ENCODE measurements around the gene RPL35.

Gene RPL35

GRCh38 chr9:124894035-124894740 is 32.4 kb upstream of the RPL35 start:
- no peak overlapping the region for H3K27ac ChIP-seq
- TF ChIP-seq CTCF (conservative IDR thresholded peaks at IDR 0.05) (no peak), ZFX (IDR thresholded peaks at IDR 0.05) (no peak)

GRCh38 chr9:124890179-124890578 is 28.4 kb upstream of the RPL35 start:
- TF ChIP-seq ZFX (IDR thresholded peaks at IDR 0.05), result no peak
- no peak for TF ChIP-seq CTCF (conservative IDR thresholded peaks at IDR 0.05)
- no peak overlapping the region for H3K27ac ChIP-seq

- TF ChIP-seq ZFX (IDR thresholded peaks at IDR 0.05) (no peak), CTCF (conservative IDR thresholded peaks at IDR 0.05) (no peak)
- no peak overlapping the region for H3K27ac ChIP-seq
Measured at GRCh38 chr9:124889006-124889405, 27.2 kb upstream of the RPL35 start.

- H3K27ac ChIP-seq, result no peak overlapping the region
- TF ChIP-seq ZFX (IDR thresholded peaks at IDR 0.05), result no peak
- no peak for TF ChIP-seq CTCF (conservative IDR thresholded peaks at IDR 0.05)
Measured at GRCh38 chr9:124887832-124888231, 26.1 kb upstream of the RPL35 start.

- H3K27ac ChIP-seq, result no peak overlapping the region
- TF ChIP-seq CTCF (conservative IDR thresholded peaks at IDR 0.05) (no peak), ZFX (IDR thresholded peaks at IDR 0.05) (no peak)
Measured at GRCh38 chr9:124886866-124887492, 25.2 kb upstream of the RPL35 start.

- no peak for TF ChIP-seq CTCF (conservative IDR thresholded peaks at IDR 0.05)
Measured at GRCh38 chr9:124886461-124886860, 24.7 kb upstream of the RPL35 start.

GRCh38 chr9:124885551-124885950 is 23.8 kb upstream of the RPL35 start:
- TF ChIP-seq CTCF (conservative IDR thresholded peaks at IDR 0.05), result no peak
- no peak for TF ChIP-seq ZFX (IDR thresholded peaks at IDR 0.05)
- no peak overlapping the region for H3K27ac ChIP-seq

More at GRCh38 chr9:124886461-124886860, 24.7 kb upstream of the RPL35 start:
- no peak overlapping the region for H3K27ac ChIP-seq

All from C4-2B (cell line).